DLD1 (cell line): ENCODE results near the gene FBXW12.

ENCODE experiments used
- in situ Hi-C: cut with HindIII; loops from 2 replicates; pipeline ENCODE4 v1.10.0; 2017; ENCODE audit warnings: low sequenced_read_pairs

FBXW12 gene

DNA sequence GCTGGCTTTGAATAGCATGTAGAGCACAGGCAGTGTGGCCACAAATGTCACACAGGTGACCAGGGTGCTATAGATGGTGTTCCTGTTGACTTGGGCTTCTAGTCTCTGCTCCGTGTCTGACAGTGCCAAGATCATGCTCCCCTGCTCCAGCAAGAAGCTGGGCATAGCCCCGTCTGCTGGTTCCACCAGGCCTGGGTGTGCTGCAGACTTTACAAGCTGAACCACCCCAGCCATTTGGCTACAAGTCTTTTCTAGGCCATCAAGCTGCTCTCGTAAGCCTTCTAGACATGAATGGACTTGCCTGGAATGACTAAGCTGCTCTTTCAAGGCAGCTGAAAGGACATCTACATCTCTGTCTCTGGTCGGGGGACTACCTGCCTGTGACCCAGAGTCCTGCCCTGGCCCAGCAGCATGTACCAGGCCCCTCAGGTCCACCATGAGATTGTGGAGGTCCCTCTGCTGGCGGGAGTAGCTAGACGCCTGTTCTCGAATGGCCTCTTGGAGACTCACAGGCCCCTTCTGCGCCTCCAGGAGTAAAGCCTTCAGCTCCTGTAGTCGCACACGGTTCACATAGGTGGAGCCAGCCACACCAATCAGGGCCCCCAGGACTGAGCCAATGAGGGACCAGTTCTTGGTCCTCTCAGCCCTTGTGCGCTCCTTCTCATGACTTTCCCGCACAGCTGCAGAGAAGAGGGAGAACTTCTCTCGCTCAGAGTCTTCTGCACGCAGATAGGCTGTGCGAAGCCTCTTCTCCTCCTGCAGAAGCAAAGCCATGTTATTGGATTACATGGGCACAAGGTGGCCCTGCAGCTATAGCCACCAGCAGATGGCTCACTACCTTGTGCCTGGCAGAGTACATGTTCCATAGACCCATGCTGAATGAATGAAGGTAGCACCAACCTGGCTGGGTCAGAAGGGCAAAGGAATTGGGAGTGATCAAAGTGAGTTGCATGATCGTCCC, 60.7 kb downstream of the FBXW12 start:
- in situ Hi-C loops = no loop called here

GRCh38 chr3:48433472-48434118, 61.6 kb downstream of the FBXW12 start:
- in situ Hi-C loops = no loop called here

- in situ Hi-C loops = loop anchor here (5.0 kb wide), 1 partner anchor 37 kb away; no protein-coding TSS in a partner anchor
Observed at GRCh38 chr3:48434591-48435222, 62.7 kb downstream of the FBXW12 start.

DNA sequence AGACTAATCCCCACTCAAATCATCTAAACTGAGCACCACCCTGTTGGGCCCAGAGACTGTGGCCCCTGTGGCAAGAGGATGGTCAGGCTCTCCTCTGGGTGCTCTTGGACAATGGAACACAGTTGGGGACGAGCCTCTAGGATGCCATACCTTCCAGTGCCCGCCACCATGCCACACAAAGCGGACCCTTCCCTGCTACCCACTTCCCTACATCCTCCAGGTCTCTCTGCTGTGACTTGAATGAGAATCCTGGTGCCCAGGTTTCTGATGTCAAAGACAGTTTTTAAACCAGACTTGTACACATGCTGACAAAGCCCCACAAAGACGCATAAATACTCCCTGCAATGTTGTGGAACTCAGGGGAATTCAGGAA, 63.2 kb downstream of the FBXW12 start:
- in situ Hi-C loops = loop anchor here (5.0 kb wide), 1 partner anchor 38 kb away; no protein-coding TSS in a partner anchor

DNA sequence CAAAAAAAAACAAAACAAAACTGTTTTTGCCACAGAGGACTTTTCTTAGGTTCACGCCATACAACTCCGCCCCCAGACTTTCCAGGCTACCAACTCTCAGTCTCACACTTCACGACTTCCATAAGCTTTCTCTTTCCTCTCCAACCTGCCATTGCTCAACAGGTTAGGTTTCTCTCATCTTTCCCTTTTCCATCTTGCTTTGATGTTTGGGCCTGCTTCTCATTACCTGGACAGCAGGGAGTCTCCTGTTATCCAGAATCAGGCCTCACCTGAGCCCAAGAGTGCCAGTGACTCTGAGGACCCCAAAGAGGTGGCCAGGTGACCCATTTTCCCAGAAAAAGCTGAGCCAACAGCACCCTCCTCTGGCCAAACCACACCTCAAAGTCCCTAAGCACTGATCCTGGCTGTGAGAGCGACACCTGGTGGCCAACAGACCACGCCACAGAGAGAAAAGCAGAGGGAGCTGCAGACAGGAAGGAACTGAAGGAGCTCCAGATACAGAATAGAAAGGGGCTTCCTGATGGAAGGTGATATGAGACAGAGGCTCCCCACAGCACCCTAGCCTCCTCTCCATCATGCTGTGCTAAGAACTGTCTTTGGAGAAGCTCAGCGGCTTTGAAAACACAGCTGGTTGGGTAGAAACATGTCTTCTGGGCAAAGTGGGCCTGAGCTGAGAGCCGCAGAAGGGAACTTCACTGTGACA, 63.9 kb downstream of the FBXW12 start:
- in situ Hi-C loops = loop anchor here (5.0 kb wide), 1 partner anchor 39 kb away; no protein-coding TSS in a partner anchor

DNA sequence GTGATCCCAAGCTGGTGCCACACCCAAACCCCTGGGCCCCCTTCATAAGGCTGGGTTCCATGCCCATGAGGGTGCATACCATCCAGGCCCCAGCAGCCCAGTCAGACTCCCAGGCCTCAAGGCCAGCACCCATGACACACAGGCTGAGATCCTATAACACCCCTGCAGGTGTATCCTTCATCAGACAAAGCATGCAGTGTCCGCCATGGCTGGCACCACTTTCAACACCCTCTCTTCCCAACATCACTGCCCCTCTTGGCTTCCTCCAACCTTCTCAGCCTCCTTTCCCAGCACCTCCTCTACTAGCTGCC, 64.4 kb downstream of the FBXW12 start:
- in situ Hi-C loops = loop anchor here (5.0 kb wide), 1 partner anchor 39 kb away; no protein-coding TSS in a partner anchor

GRCh38 chr3:48436855-48437254, 64.8 kb downstream of the FBXW12 start:
- in situ Hi-C loops = loop anchor here (5.0 kb wide), 1 partner anchor 40 kb away; no protein-coding TSS in a partner anchor

- in situ Hi-C loops = loop anchor here (5.0 kb wide), 1 partner anchor 41 kb away; no protein-coding TSS in a partner anchor
Observed at GRCh38 chr3:48437812-48438211, 65.8 kb downstream of the FBXW12 start.

GRCh38 chr3:48439820-48440589, 68.0 kb downstream of the FBXW12 start, which contains the start of the genes CCDC51 and TMA7:
TSS of gene CCDC51 (minus strand) at chr3:48440119. CDS start at chr3:48435128, 4,991 bp downstream.
TSS of gene TMA7 (plus strand) at chr3:48440257. CDS start at chr3:48440297, 40 bp downstream.
- in situ Hi-C loops = loop anchor here (5.0 kb wide), 1 partner anchor 43 kb away; no protein-coding TSS in a partner anchor

DNA sequence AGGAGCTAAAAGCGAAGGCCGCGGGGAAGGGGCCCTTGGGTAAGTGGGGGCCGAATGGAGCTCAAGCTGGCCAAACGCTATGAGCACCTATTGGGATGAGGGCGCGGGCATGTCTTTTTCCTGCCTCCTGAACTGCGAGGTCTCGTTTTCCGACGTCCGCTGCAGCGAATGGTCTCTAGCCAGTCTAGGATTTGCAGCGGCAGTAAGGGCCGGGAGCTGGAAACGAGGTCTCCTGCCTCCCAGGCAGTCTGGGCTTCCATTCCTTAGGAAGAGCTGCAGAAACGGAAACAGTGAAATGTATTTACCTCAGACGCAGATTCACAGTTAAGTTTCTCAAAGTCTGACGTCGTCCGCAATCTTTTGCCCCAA, 68.6 kb downstream of the FBXW12 start:
- in situ Hi-C loops = no loop called here

DNA sequence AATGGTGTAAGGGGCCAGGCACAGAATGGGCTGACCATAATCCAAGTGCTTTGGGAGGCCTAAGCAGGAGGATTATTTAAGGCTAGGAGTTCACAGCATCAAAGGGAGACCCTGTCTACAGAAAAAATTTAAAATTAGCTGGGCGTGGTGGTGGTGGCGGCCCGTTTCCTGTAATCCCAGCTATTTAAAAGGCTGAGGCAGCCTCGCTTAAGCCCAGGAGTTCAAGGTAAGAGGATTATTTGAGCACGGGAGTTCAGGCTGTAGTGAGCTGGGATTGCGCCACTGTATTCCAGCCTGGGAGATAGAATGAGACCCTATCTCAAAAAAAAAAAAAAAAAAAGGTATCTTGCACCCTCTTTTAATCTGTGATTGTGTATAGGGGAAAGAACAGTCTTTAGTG, 69.9 kb downstream of the FBXW12 start:
- in situ Hi-C loops = no loop called here
